Measurements from ENCODE around the gene RBM44. TPM values are rescaled to one million over a fixed set of nuclear protein-coding genes. Genes with fewer than 3 reads are reported as not detected.
A peak's percentile ranks its signal among the peaks of the same experiment; 100 is the strongest.

Gene RBM44
- total RNA-seq, 1 experiment from 2014 or later, result 0.94 TPM

DNA sequence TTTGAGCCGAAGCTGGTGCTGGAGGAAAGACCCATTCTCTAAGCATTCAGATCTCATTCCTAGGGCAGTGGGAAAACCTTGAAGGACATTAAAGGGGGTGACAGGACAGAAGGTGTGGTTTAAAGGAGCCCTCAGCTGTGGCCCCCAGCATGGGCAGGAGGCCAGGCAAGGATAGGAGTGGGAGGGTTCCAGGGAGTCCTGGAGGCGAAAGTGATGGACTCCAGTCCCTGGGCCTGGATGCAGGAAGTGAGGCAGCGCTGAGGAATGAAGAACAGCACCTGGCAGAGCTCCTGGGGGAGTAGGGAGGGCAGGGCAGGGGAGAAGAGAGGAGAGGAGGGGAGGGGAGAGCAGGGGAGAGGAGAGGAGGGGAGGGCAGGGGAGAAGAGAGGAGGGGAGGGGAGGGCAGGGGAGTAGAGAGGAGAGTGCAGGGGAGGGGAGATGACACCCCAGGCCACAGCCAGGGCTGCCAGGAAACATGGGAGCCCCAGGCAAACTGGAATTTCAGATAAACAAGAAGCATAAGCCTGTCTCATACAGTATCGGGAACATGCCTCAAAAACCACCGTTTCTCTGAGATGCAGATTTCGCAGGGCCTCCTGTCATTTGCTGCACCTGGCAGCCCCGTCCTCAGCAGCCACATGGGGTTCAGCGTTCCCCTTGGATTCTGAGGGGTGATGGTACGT is 66.5 kb downstream of the RBM44 start:
- Histone ChIP-seq H3K4me3 (peak overlapping the region; percentile 12; the same call in 1 of the 2 replicates), H3K4me1 (replicated peaks; ENCODE audit: insufficient read depth) (peaks cover 99% of the 10 kb centered on the region), H3F3A (ENCODE audit: insufficient read depth, low read depth) (peaks cover 64% of the 10 kb centered on the region), H2AFZ (0 out of 2 replicates have a peak overlapping the region, but pooled peaks have one; percentile 62), H3K27me3 (ENCODE audit: insufficient read depth, low read depth) (no peaks in the 10 kb centered on the region), H3K36me3 (ENCODE audit: low read depth) (no peaks in the 10 kb centered on the region), H3K79me2 (ENCODE audit: low read depth) (peaks cover 73% of the 10 kb centered on the region), H3K9me2 (ENCODE audit: insufficient read depth) (no peaks in the 10 kb centered on the region), H3K27ac (peak overlapping the region; percentile 82), H3K4me2 (peak overlapping the region; percentile 69), H3K9me3 (ENCODE audit: insufficient read depth, low read depth) (no peaks in the 10 kb centered on the region), H4K20me1 (ENCODE audit: insufficient read depth) (no peaks in the 10 kb centered on the region)
- intact Hi-C loops (cut with micrococcal nuclease; ENCODE audit: unreplicated experiment), result loop anchor here (2.0 to 10.0 kb wide), 5 partner anchors 57 to 278 kb away; partner anchors contain the start of genes RAB17 and UBE2F
- DNase-seq, result peak; percentile 85 to 87
- TF ChIP-seq CTCF (conservative IDR thresholded peaks at IDR 0.05), result no peak
- TF ChIP-seq EZH2 (IDR thresholded peaks at IDR 0.05; ENCODE audit: low read depth), result no peak
- CTCF ChIA-PET, result interaction anchor here (0.6 kb wide), 2 partner anchors 150 to 439 kb away, joined by 4 to 6 read pairs; no protein-coding TSS in a partner anchor
- POLR2A ChIA-PET (ENCODE audit: unreplicated experiment), result interaction anchor here (0.6 to 1.1 kb wide), 7 partner anchors 11 to 304 kb away, joined by 3 to 31 read pairs (median 17); no protein-coding TSS in a partner anchor
- BruUV-seq (replicated peaks), result no TSS peak

- peak overlapping the region; percentile 82 for H3K27ac ChIP-seq
- no peak for DNase-seq
- H3K79me2 ChIP-seq (ENCODE audit: low read depth), result peaks cover 73% of the 10 kb centered on the region
- no peaks in the 10 kb centered on the region for H3K27me3 ChIP-seq (ENCODE audit: insufficient read depth, low read depth)
- no peaks in the 10 kb centered on the region for H3K36me3 ChIP-seq (ENCODE audit: low read depth)
- no peaks in the 10 kb centered on the region for H3K9me2 ChIP-seq (ENCODE audit: insufficient read depth)
- peak overlapping the region; percentile 69 for H3K4me2 ChIP-seq
- H2AFZ ChIP-seq, result no peak overlapping the region
- peaks cover 59% of the 10 kb centered on the region for H3F3A ChIP-seq (ENCODE audit: insufficient read depth, low read depth)
- intact Hi-C loops (cut with micrococcal nuclease; ENCODE audit: unreplicated experiment), result loop anchor here (2.0 to 10.0 kb wide), 5 partner anchors 57 to 277 kb away; partner anchors contain the start of genes RAB17 and UBE2F
- no TSS peak for BruUV-seq (replicated peaks)
- CTCF ChIA-PET, result no interaction called here
- no peak for TF ChIP-seq EZH2 (IDR thresholded peaks at IDR 0.05; ENCODE audit: low read depth)
- no peak for TF ChIP-seq CTCF (conservative IDR thresholded peaks at IDR 0.05)
- peaks cover 97% of the 10 kb centered on the region for H3K4me1 ChIP-seq (replicated peaks; ENCODE audit: insufficient read depth)
- no peaks in the 10 kb centered on the region for H4K20me1 ChIP-seq (ENCODE audit: insufficient read depth)
- peak overlapping the region; percentile 12; the same call in 1 of the 2 replicates for H3K4me3 ChIP-seq
- no peaks in the 10 kb centered on the region for H3K9me3 ChIP-seq (ENCODE audit: insufficient read depth, low read depth)
- POLR2A ChIA-PET (ENCODE audit: unreplicated experiment), result interaction anchor here (0.7 to 1.1 kb wide), 2 partner anchors 11 to 302 kb away, joined by 3 to 17 read pairs; no protein-coding TSS in a partner anchor
Measured at GRCh38 chr2:237865623-237866041, 67.1 kb downstream of the RBM44 start.

GRCh38 chr2:237866101-237866621 is 67.6 kb downstream of the RBM44 start:
- Histone ChIP-seq H3F3A (ENCODE audit: insufficient read depth, low read depth) (peaks cover 53% of the 10 kb centered on the region), H3K4me2 (peak overlapping the region; percentile 69), H3K4me3 (peak overlapping the region; percentile 12; the same call in 1 of the 2 replicates), H3K27me3 (ENCODE audit: insufficient read depth, low read depth) (no peaks in the 10 kb centered on the region), H3K4me1 (replicated peaks; ENCODE audit: insufficient read depth) (peaks cover 91% of the 10 kb centered on the region), H3K36me3 (ENCODE audit: low read depth) (no peaks in the 10 kb centered on the region), H3K9me2 (ENCODE audit: insufficient read depth) (no peaks in the 10 kb centered on the region), H3K27ac (peak overlapping the region; percentile 82), H3K79me2 (ENCODE audit: low read depth) (peaks cover 73% of the 10 kb centered on the region), H2AFZ (no peak overlapping the region), H4K20me1 (ENCODE audit: insufficient read depth) (no peaks in the 10 kb centered on the region), H3K9me3 (ENCODE audit: insufficient read depth, low read depth) (no peaks in the 10 kb centered on the region)
- ChIA-PET CTCF (no interaction called here), POLR2A (ENCODE audit: unreplicated experiment) (interaction anchor here (0.6 kb wide), 2 partner anchors 99 to 116 kb away, joined by 3 to 4 read pairs; no protein-coding TSS in a partner anchor)
- TF ChIP-seq CTCF (conservative IDR thresholded peaks at IDR 0.05) (no peak), EZH2 (IDR thresholded peaks at IDR 0.05; ENCODE audit: low read depth) (no peak)
- BruUV-seq (replicated peaks), result TSS peak; percentile 42
- intact Hi-C loops (cut with micrococcal nuclease; ENCODE audit: unreplicated experiment), result loop anchor here (5.0 to 10.0 kb wide), 3 partner anchors 56 to 271 kb away; partner anchors contain the start of gene RAB17
- DNase-seq, result peak; percentile 63 to 84

Data from PC-9 (cell line).